ENCODE data around the gene USP17L28.
"Not testable (repeated sequence)": the region's sequence is repeated elsewhere in the genome, so short reads cannot be mapped to it uniquely, and the experiment has no call there.

USP17L28 gene

GRCh38 chr4:9348593-9348992, at the start of gene USP17L28:
Gene USP17L28, plus strand, starts transcription at chr4:9348893. Its CDS starts 0 bp downstream, at chr4:9348893.
- FAIRE-seq; DNase-seq (ENCODE audit: insufficient read length, low spot score): not testable (repeated sequence)

GRCh38 chr4:9324191-9324590, 24.5 kb upstream of the USP17L28 start:
- DNase-seq (ENCODE audit: insufficient read length, low spot score); FAIRE-seq: not testable (repeated sequence)

GRCh38 chr4:9324865-9325264, 23.8 kb upstream of the USP17L28 start, which contains the start of gene USP17L24:
Gene USP17L24, plus strand, starts transcription at chr4:9325165. Its CDS starts 0 bp downstream, at chr4:9325165.
- not testable (repeated sequence) for DNase-seq (ENCODE audit: insufficient read length, low spot score); FAIRE-seq

GRCh38 chr4:9329611-9330010, 19.1 kb upstream of the USP17L28 start, which contains the start of gene USP17L25:
Gene USP17L25, plus strand, starts transcription at chr4:9329911. Its CDS starts 0 bp downstream, at chr4:9329911.
- FAIRE-seq; DNase-seq (ENCODE audit: insufficient read length, low spot score): not testable (repeated sequence)

GRCh38 chr4:9334358-9334757, 14.3 kb upstream of the USP17L28 start, which contains the start of gene USP17L26:
Gene USP17L26, plus strand, starts transcription at chr4:9334658. Its CDS starts 0 bp downstream, at chr4:9334658.
- not testable (repeated sequence) for DNase-seq (ENCODE audit: insufficient read length, low spot score); FAIRE-seq

GRCh38 chr4:9339103-9339502, 9.6 kb upstream of the USP17L28 start, which contains the start of gene USP17L5:
Gene USP17L5, plus strand, starts transcription at chr4:9339403. Its CDS starts 0 bp downstream, at chr4:9339403.
- not testable (repeated sequence) for FAIRE-seq; DNase-seq (ENCODE audit: insufficient read length, low spot score)

- not testable (repeated sequence) for FAIRE-seq; DNase-seq (ENCODE audit: insufficient read length, low spot score)
Measured at GRCh38 chr4:9343848-9344247, 4.8 kb upstream of the USP17L28 start, which contains the start of gene USP17L27. Gene USP17L27, plus strand, starts transcription at chr4:9344148. Its CDS starts 0 bp downstream, at chr4:9344148.

GRCh38 chr4:9350866-9351265, 2.2 kb downstream of the USP17L28 start:
- DNase-seq (ENCODE audit: insufficient read length, low spot score); FAIRE-seq: not testable (repeated sequence)

GRCh38 chr4:9353338-9353737, 4.6 kb downstream of the USP17L28 start, which contains the start of gene USP17L29:
Gene USP17L29, plus strand, starts transcription at chr4:9353638. Its CDS starts 0 bp downstream, at chr4:9353638.
- not testable (repeated sequence) for FAIRE-seq; DNase-seq (ENCODE audit: insufficient read length, low spot score)

GRCh38 chr4:9362829-9363228, 14.1 kb downstream of the USP17L28 start, which contains the start of gene USP17L30:
Gene USP17L30, plus strand, starts transcription at chr4:9363129. Its CDS starts 0 bp downstream, at chr4:9363129.
- DNase-seq (ENCODE audit: insufficient read length, low spot score); FAIRE-seq: not testable (repeated sequence)

- FAIRE-seq; DNase-seq (ENCODE audit: insufficient read length, low spot score): not testable (repeated sequence)
Measured at GRCh38 chr4:9379881-9380280, 31.2 kb downstream of the USP17L28 start.

GRCh38 chr4:9381012-9381534, 32.4 kb downstream of the USP17L28 start:
- not testable (repeated sequence) for DNase-seq (ENCODE audit: insufficient read length, low spot score); FAIRE-seq

GRCh38 chr4:9384126-9384525, 35.4 kb downstream of the USP17L28 start:
- DNase-seq (ENCODE audit: insufficient read length, low spot score) (no peak), FAIRE-seq (no peak)
- no peak for TF ChIP-seq CTCF (IDR thresholded peaks at IDR 0.05; ENCODE audit: insufficient read depth, missing control alignments)

More at GRCh38 chr4:9381012-9381534, 32.4 kb downstream of the USP17L28 start:
- peak; percentile 19 for TF ChIP-seq CTCF (IDR thresholded peaks at IDR 0.05; ENCODE audit: insufficient read depth, missing control alignments)

GRCh38 chr4:9389001-9389400, 40.3 kb downstream of the USP17L28 start:
- DNase-seq (ENCODE audit: insufficient read length, low spot score); FAIRE-seq: not testable (repeated sequence)

All from D721Med (cell line).